Gastrocnemius medialis (tissue), 4 donors: ENCODE data around the gene SQSTM1.

Experiments used
- POLR2A ChIP-seq, 2 donors: fragments of 450-650 bp; IDR thresholded peaks; one replicate each; pipeline ENCODE4 v1.6.1; 2017; ENCODE audit warnings: antibody characterized with exemption in 2 of 2, mild to moderate bottlenecking in 2 of 2, moderate library complexity in 2 of 2
- TF ChIP-seq, protein P1 (sequence below), 5 experiments: fragments of 450-650 bp in 3 of 5; fragments of 200-600 bp in 2 of 5; sonication (generic) in 2 of 5; IDR thresholded peaks in 4 of 5; conservative IDR thresholded peaks in 1 of 5; 1 replicate in 4 of 5; 2 replicates in 1 of 5; pipeline ENCODE4 v1.5.1; 2016 to 2019; ENCODE audit warnings: antibody characterized with exemption in 5 of 5, mild to moderate bottlenecking in 3 of 5, moderate library complexity in 3 of 5

DNA sequence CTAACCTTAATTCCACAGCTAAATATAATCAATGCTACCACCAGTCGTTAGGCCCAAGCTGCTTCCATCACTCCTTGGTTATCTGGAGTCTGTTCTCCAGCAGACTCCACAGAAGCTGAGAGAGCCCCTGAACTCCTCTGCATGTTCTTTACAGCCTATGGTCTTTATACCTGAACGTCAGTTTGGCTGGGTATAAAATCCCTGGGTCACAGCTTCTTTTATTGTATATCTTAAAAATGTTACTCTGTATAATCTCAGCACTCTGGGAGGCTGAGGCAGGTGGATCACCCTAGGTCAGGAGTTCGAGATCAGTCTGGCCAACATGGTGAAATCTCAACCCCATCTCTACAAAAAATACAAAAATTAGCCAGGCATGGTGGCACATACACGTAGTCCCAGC, 61.6 kb downstream of the SQSTM1 start:
- TF ChIP-seq, protein P1, sequence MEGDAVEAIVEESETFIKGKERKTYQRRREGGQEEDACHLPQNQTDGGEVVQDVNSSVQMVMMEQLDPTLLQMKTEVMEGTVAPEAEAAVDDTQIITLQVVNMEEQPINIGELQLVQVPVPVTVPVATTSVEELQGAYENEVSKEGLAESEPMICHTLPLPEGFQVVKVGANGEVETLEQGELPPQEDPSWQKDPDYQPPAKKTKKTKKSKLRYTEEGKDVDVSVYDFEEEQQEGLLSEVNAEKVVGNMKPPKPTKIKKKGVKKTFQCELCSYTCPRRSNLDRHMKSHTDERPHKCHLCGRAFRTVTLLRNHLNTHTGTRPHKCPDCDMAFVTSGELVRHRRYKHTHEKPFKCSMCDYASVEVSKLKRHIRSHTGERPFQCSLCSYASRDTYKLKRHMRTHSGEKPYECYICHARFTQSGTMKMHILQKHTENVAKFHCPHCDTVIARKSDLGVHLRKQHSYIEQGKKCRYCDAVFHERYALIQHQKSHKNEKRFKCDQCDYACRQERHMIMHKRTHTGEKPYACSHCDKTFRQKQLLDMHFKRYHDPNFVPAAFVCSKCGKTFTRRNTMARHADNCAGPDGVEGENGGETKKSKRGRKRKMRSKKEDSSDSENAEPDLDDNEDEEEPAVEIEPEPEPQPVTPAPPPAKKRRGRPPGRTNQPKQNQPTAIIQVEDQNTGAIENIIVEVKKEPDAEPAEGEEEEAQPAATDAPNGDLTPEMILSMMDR (IDR thresholded peaks at IDR 0.05 in 4 of 5, conservative IDR thresholded peaks at IDR 0.05 in 1 of 5): no peak
- TF ChIP-seq POLR2A (IDR thresholded peaks at IDR 0.05): no peak
